GM18498 (cell line): Measurements from ENCODE around the gene SNX7.

Experiments
- ATAC-seq: cut with Tn5 transposase; IDR thresholded peaks from one replicate; pipeline ENCODE4 v1.9.1; 2021; ENCODE audit warnings: mild to moderate bottlenecking, moderate library complexity; ENCODE audit not compliant: unreplicated experiment

SNX7 gene, protein sequence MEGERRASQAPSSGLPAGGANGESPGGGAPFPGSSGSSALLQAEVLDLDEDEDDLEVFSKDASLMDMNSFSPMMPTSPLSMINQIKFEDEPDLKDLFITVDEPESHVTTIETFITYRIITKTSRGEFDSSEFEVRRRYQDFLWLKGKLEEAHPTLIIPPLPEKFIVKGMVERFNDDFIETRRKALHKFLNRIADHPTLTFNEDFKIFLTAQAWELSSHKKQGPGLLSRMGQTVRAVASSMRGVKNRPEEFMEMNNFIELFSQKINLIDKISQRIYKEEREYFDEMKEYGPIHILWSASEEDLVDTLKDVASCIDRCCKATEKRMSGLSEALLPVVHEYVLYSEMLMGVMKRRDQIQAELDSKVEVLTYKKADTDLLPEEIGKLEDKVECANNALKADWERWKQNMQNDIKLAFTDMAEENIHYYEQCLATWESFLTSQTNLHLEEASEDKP

DNA sequence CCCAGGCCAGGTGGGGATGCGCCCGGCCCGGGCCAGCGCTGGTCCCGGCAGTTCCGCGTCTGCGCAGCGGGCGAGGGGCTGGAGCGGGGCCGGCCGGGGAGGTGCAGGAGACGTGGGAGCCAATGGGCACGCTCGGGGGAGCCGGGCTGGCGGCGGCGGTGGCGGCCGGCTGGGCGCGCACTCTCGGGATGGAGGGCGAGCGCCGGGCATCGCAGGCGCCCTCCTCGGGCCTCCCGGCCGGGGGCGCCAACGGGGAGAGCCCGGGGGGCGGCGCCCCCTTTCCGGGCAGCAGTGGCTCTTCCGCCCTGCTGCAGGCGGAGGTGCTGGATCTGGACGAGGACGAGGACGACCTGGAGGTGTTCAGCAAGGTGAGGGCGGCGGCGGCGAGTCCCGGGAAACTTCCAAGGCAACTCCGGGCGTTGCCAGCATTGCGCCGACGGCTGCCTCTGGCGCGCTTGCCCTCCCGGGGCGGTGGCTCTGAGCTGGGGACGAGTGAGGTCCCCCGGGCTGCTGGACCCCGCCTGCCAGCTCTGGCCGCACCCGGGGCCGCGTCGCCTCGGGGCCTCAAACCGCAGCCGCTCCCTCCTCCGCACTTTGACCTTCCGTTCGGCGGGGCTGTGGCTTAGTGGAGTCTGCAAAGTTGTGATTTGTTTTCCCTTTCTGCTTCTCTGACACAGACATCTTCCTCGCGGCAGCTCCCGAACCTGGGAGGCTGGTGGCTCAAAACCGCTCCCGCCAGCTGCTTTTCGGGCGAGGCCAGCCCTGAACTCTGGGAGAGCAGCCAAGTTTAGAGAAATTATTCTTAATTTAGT is at the start of gene SNX7:
SNX7 (plus strand) TSS at position 178 of the 812 bp plus-strand sequence; CDS start at position 189, 11 bp downstream.
- ATAC-seq: peak; percentile 70

DNA sequence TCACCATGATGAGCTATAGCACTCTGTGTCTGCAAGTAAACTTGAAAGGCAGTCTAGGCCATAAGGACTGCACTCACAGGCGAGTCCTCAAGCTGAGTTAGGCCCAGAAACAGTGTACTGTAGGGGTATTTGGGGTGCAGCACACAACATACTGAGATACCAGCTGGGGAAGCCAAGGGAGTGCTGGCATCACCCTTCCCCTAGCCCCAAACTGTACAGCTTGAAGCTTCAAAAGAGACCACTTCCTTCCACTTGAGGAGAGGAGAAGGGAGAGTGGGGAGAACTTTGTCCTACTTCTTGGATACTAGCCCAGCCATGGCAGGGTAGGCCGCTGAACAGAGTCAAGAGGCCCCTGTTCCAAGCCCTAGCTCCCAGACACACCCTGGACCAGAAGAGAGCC is 24.2 kb upstream of the SNX7 start:
- no peak for ATAC-seq

- no peak for ATAC-seq
Observed at GRCh38 chr1:98638185-98638584, 23.3 kb upstream of the SNX7 start.

DNA sequence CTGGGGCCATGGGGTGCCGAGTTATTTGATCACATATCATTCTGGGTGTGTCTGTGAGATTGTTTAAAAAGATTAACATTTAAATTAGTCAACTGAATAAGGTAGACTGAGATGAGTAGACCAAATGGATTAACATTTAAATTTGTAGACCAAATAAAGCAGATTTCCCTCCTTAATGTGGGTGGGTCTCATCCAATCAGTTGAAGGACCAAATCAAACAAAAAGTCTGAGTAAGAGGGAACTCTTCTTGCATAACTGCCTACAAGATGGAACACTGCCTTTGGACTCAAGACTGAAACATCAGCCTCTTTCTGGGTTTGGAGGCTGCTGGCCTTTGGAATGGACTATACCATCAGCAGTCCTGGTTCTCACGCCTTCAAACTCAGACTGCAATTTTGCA is 17.0 kb upstream of the SNX7 start:
- no peak for ATAC-seq

GRCh38 chr1:98651116-98651632 is 10.3 kb upstream of the SNX7 start:
- no peak for ATAC-seq

- no peak for ATAC-seq
Observed at GRCh38 chr1:98653123-98653522, 8.4 kb upstream of the SNX7 start.

DNA sequence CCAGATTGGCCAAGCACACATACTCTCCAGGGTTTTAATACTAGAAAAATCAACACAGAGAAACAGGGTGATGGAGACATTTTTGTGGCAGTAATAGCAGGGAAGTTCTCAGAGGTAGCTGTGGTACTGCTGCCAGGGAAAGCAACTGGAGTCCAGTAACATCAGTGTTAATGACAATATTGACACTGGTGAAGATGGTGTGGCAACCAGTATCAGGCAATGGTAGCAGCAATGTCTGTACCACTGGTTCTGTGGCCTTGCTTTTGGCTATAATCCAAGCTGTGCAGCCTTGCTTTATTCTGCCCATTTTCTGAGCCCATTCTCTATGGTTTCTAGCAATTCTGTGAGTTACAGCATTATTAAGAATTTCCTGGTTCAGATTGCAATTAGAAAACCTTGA is 1.6 kb upstream of the SNX7 start:
- ATAC-seq: no peak

DNA sequence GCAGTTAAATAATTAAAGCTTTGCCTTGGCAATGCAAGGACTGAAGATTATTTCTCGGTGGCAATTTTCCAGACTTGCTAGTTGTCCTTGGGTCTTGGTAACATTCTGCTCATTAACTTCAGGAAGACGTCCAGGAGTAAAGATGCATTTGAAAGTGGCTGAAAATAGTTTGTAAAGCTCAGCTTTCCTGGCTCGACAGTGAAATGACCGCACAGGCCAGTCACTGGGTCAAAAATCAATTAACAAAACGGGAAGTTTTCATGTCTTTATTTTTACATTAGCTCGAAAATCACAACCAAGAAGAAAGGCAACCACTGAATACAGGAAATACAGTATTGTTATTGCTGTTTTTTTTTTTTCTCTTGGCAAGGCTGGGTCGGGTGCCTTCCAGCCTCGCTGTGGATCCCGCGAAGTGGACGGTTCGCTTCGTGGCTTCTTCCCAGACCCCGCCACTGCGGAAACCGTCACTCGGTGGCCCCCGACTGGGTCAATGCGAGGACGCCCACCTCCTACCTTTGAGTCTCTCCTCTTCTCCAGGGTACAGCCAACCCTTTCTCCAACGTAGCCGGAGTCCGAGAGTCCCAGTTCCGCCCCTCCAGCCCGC is 479 bp upstream of the SNX7 start:
- ATAC-seq: no peak

DNA sequence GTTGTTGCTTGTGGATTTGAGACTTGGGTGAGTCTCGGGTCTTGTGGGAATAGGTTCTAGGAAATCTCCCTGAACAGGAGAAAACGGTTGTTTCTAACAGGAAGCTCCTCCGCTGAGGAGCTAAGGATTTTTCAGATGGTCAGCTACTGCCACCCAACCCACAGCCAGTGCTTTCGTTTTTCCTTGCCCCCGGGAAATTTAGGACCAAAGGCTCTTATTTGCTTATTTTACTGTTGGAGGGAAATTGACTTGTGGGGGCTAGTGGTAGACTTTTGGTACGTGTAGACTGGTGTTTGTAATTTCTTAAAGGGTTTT is 792 bp downstream of the SNX7 start:
- no peak for ATAC-seq

DNA sequence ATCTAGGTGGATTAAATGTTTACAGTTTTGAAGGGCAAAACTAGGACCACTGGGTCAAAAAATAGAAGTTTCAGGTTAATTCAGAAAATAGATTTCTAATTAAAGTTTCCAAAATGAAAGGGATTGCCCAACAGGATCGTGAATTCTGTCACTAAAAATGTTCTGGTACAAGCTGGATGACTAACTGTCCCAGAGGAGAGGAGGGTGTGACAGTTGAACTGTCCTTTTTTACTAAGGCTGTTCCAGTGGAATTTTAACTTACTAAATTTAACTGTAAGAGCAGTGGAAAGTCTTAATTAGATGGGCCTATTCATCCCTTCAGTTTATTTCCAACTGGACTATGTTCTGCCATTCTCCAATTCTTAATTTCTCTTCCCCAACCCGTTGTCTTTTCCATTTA is 7.2 kb downstream of the SNX7 start:
- no peak for ATAC-seq

DNA sequence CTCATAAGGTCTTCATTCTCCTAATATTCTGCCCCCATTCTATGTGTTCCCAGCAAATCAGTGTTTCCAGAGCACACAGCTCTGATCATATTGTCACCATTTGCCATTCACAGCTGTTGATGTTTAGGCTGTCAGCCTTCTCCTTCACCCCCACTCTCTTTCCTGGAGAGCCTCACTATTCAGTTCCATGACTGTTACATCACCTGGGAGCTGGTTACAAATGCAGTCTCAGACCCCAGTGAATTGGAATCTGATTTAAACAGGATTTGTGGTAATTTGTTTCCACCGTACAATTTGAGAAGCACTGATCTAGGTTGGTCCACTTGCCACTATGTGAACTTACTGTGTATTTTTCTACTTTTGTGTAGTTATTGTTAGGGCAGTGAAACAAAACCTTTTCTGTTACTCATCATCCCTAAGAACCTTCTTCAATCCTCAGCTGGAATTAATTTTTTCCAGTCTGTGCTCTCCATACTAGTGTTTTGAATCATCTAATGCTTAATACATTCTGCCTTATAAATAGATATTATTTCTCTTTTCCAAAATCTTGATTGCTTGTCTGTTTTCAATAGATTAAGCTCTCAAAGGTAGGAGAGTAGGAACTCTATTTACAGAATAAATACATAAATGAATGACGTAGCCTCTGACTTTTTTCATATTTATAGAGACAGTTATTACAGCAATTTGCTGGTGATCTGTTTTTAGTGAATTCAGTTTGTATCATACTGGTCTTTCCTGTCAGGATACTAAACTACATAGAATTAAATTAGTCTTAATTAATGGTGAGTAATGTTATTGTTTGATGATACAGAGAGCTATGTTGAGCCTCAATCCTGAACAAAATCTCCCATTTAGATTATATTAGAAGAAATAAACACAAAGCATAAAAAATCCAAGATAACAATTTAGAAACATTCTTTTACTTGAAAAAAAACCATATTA is 8.1 kb downstream of the SNX7 start:
- no peak for ATAC-seq

DNA sequence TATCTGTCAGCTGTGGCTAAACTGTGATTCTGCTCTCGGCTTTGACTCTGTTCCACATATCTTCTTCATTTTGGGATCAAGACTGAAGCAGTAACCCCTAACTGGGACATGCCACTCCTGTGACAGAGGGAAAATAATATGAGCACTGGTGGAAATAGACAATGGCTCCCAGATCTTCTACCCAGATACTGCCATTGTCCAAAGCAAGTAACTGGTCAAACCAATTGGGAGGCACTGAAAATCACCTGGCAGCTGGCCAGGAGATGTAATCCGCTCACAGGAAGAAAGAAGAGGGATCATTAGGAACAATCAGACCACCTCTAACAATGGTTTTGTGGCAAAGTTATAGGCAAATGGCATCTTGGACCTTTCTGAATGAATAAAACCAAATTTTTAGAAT is 10.7 kb downstream of the SNX7 start:
- ATAC-seq: no peak

DNA sequence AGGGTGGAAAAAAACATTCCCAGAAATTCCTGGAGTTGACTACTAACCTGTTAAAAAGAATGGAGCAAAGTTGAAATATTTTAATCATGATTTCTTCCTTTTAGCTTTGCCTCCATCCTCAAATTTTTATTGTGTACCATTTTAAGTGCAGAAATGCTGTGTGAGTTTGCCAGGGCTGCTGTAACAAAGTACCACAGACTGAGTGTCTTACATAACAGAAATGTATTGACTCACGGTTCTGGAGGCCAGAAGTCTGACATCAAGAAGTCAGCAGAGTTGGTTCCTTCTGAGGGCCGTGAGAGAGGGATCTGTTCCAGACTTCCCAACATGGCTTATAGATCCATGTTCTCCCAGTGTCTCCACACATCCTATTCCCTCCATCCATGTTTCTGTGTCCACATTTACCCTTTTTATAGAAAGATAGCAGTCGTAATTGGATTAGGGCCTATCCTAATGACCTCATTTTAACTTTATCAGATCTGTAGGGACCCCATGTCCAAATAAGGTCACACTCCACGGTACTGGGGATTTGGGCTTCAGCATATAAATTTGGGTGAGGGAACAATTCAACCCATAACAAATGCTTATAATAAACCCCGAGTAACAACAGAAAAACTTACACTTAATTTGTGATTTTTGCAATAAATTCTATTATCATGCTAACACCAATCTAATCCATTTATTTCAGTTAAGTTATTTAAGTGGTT is 12.7 kb downstream of the SNX7 start:
- ATAC-seq: no peak

GRCh38 chr1:98675282-98675681 is 13.8 kb downstream of the SNX7 start:
- ATAC-seq: no peak

GRCh38 chr1:98677288-98677687 is 15.8 kb downstream of the SNX7 start:
- ATAC-seq: no peak

- no peak for ATAC-seq
Observed at GRCh38 chr1:98681812-98682211, 20.3 kb downstream of the SNX7 start.

GRCh38 chr1:98688110-98688739 is 26.7 kb downstream of the SNX7 start:
- ATAC-seq: no peak

GRCh38 chr1:98690576-98690975 is 29.1 kb downstream of the SNX7 start:
- no peak for ATAC-seq

- no peak for ATAC-seq
Observed at GRCh38 chr1:98692482-98692881, 31.0 kb downstream of the SNX7 start.
